ENCODE data around the gene AP1S1. TPM values are rescaled to one million over a fixed set of nuclear protein-coding genes. Genes with fewer than 3 reads are reported as not detected.

AP1S1 gene
- total and polyA plus RNA-seq, 2 of the 13 experiments (the other 11 are each of a cell fraction or from before 2014, with no cell fraction given), result 57.5 to 68.1 TPM

GRCh38 chr7:101165075-101165957 is 11.0 kb downstream of the AP1S1 start, which contains the start of gene VGF (continued):
- TF ChIP-seq ZBTB46 (CRISPR knock-in tag; IDR thresholded peaks at IDR 0.05; ENCODE audit: borderline replicate concordance), result no peak
- no peak; the same call in 1 of the 2 replicates for TF ChIP-seq HCFC1 (IDR thresholded peaks at IDR 0.05; ENCODE audit: low read depth, low read length)
- TF ChIP-seq, protein P1, sequence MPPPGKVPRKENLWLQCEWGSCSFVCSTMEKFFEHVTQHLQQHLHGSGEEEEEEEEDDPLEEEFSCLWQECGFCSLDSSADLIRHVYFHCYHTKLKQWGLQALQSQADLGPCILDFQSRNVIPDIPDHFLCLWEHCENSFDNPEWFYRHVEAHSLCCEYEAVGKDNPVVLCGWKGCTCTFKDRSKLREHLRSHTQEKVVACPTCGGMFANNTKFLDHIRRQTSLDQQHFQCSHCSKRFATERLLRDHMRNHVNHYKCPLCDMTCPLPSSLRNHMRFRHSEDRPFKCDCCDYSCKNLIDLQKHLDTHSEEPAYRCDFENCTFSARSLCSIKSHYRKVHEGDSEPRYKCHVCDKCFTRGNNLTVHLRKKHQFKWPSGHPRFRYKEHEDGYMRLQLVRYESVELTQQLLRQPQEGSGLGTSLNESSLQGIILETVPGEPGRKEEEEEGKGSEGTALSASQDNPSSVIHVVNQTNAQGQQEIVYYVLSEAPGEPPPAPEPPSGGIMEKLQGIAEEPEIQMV (CRISPR knock-in tag; IDR thresholded peaks at IDR 0.05; ENCODE audit: low read depth), result peak; percentile 94; the same call in 1 of the 2 replicates
- TF ChIP-seq ESRRA (CRISPR knock-in tag; IDR thresholded peaks at IDR 0.05; ENCODE audit: low read depth), result peak; percentile 87
- peak; percentile 83 for TF ChIP-seq GATAD1 (CRISPR knock-in tag; IDR thresholded peaks at IDR 0.05)
- no peak for TF ChIP-seq NFIC (IDR thresholded peaks at IDR 0.05; ENCODE audit: low read length)
- peak; percentile 99 for TF ChIP-seq ZNF232 (CRISPR knock-in tag; IDR thresholded peaks at IDR 0.05; ENCODE audit: borderline replicate concordance)
- no peak for TF ChIP-seq CENPX (CRISPR knock-in tag; IDR thresholded peaks at IDR 0.05)
- peak; percentile 94 for TF ChIP-seq ZNF317 (CRISPR knock-in tag; IDR thresholded peaks at IDR 0.05)
- peak; percentile 98 for TF ChIP-seq ZNF546 (CRISPR knock-in tag; conservative IDR thresholded peaks at IDR 0.05)
- peak; percentile 99 for TF ChIP-seq NKX3-1 (CRISPR knock-in tag; IDR thresholded peaks at IDR 0.05)
- TF ChIP-seq SP1 (IDR thresholded peaks at IDR 0.05), result no peak
- TF ChIP-seq SP1 (CRISPR knock-in tag; IDR thresholded peaks at IDR 0.05), result peak; percentile 92
- peak; percentile 92; the same call in 1 of the 2 replicates for TF ChIP-seq SIN3A (IDR thresholded peaks at IDR 0.05; ENCODE audit: borderline replicate concordance, low read depth, low read length)
- peak; percentile 90 for TF ChIP-seq ZNF530 (CRISPR knock-in tag; IDR thresholded peaks at IDR 0.05; ENCODE audit: low read depth)
- TF ChIP-seq HNRNPLL (IDR thresholded peaks at IDR 0.05; ENCODE audit: low read depth, low read length, poor library complexity, severe bottlenecking), result peak; percentile 46
- peak; percentile 93 for TF ChIP-seq ZFP36L2 (CRISPR knock-in tag; IDR thresholded peaks at IDR 0.05)
- peak; percentile 61; the same call in 1 of the 2 replicates for TF ChIP-seq SKIL (CRISPR knock-in tag; IDR thresholded peaks at IDR 0.05; ENCODE audit: borderline replicate concordance)
- TF ChIP-seq ZFY (CRISPR knock-in tag; IDR thresholded peaks at IDR 0.05), result peak; percentile 69
- peak; percentile 100 for TF ChIP-seq NFKB2 (CRISPR knock-in tag; IDR thresholded peaks at IDR 0.05; ENCODE audit: borderline replicate concordance)
- peak; percentile 60; the same call in 1 of the 2 replicates for TF ChIP-seq GFI1 (CRISPR knock-in tag; IDR thresholded peaks at IDR 0.05; ENCODE audit: borderline replicate concordance)
- peak; percentile 94 for TF ChIP-seq FOXM1 (CRISPR knock-in tag; IDR thresholded peaks at IDR 0.05)
- peak; percentile 100 for TF ChIP-seq SRY (CRISPR knock-in tag; IDR thresholded peaks at IDR 0.05)
- TF ChIP-seq FOSL1 (CRISPR knock-in tag; IDR thresholded peaks at IDR 0.05; ENCODE audit: borderline replicate concordance), result peak; percentile 61; the same call in 1 of the 2 replicates
- peak; percentile 96 for TF ChIP-seq ZNF543 (CRISPR knock-in tag; IDR thresholded peaks at IDR 0.05)

Measured in HepG2 (cell line).